ENCODE results near the gene MAGT1. TPM values are rescaled to one million over a fixed set of nuclear protein-coding genes. Genes with fewer than 3 reads are reported as not detected.

Gene MAGT1
- polyA plus RNA-seq, 1 experiment = 92.7 TPM

DNA sequence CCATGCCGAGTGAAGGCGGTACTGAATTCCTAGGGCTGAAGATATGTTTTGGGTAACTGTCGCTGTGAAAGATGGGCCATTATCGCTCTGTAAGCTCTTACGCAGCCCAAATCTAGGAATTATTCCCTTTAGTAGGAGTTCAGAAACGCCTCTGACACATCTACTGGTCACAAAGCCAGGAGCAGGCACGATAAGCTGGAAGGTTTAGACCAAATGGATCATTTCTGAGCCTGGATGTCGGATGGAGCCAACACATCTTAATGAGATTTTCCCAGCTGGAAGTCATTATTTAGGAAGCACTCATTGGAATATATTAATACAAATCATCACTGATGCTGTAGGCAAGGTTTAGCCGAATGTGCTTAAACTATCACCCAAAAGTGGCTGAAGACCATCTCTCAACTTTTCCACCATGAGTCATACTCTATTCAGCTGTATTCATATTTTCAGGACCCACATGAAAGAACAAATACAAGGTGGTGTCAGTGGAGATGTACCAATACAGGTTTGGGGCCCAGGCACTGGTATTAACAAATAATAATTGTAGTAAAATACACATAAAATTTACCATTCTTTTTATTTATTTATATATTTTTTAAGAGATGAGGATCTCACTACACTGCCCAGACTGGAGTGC lies 75.0 kb downstream of the MAGT1 start:
- no peak overlapping the region for H3K4me3 ChIP-seq (ENCODE audit: low read depth, low read length)
- ChIA-PET CTCF (no interaction called here), POLR2A (interaction anchor here (0.6 kb wide), 1 partner anchor 119 kb away, joined by 5 read pairs; no protein-coding TSS in a partner anchor)
- no peaks in the 10 kb centered on the region for H3K27me3 ChIP-seq (ENCODE audit: control insufficient read depth, insufficient read depth, low read length)
- no peaks in the 10 kb centered on the region for H3K9me3 ChIP-seq (ENCODE audit: control insufficient read depth, insufficient read depth, low read length)
- H3K27ac ChIP-seq (ENCODE audit: low read depth, low read length) = no peak overlapping the region
- TF ChIP-seq, protein P1, sequence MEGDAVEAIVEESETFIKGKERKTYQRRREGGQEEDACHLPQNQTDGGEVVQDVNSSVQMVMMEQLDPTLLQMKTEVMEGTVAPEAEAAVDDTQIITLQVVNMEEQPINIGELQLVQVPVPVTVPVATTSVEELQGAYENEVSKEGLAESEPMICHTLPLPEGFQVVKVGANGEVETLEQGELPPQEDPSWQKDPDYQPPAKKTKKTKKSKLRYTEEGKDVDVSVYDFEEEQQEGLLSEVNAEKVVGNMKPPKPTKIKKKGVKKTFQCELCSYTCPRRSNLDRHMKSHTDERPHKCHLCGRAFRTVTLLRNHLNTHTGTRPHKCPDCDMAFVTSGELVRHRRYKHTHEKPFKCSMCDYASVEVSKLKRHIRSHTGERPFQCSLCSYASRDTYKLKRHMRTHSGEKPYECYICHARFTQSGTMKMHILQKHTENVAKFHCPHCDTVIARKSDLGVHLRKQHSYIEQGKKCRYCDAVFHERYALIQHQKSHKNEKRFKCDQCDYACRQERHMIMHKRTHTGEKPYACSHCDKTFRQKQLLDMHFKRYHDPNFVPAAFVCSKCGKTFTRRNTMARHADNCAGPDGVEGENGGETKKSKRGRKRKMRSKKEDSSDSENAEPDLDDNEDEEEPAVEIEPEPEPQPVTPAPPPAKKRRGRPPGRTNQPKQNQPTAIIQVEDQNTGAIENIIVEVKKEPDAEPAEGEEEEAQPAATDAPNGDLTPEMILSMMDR (IDR thresholded peaks at IDR 0.05; ENCODE audit: low read depth, low read length) = no peak
- no peak for DNase-seq (ENCODE audit: low read depth, low spot score)

DNA sequence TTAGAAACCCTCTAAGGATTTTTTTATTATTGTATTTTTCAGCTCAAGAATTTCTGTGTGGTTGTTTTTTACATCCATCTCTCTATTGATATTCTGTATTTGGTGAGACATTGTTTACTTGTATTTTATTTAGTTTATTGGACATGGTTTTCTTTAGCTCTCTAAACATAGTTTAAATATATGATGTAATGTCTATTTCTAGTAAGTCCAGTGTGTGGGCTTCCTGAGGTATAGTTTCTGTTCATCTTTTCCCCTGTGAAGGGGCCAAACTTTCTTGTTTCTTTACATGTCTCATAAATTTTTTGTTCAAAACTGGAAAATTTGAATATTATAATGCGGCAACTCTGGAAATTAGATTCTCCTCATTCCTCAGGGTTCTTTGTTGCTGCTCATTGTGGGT lies 81.0 kb downstream of the MAGT1 start:
- H3K9me3 ChIP-seq (ENCODE audit: control insufficient read depth, insufficient read depth, low read length) = no peaks in the 10 kb centered on the region
- ChIA-PET CTCF (no interaction called here), POLR2A (no interaction called here)
- H3K27ac ChIP-seq (ENCODE audit: low read depth, low read length) = no peak overlapping the region
- H3K27me3 ChIP-seq (ENCODE audit: control insufficient read depth, insufficient read depth, low read length) = no peaks in the 10 kb centered on the region
- TF ChIP-seq, protein P1 (IDR thresholded peaks at IDR 0.05; ENCODE audit: low read depth, low read length) = no peak
- DNase-seq (ENCODE audit: low read depth, low spot score) = no peak
- no peak overlapping the region for H3K4me3 ChIP-seq (ENCODE audit: low read depth, low read length)

DNA sequence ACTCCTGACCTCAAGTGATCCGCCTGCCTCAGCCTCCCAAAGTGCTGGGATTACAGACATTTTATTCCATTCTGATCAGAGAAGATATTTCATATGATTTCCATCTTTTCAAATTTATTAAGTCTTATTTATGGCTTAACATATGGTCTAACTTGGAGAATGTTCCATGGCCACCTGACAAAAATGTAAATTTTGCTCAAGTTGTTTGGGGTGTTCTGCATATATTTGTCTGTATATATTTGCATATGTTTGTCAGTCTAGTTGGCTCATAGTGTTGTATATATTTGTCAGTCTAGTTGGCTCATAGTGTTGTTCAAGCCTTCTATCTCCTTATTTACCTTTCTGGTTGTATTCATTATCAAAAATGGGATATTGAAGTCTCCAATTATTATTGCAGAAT lies 93.0 kb downstream of the MAGT1 start:
- POLR2A ChIA-PET = no interaction called here
- CTCF ChIA-PET = no interaction called here
- TF ChIP-seq, protein P1 (IDR thresholded peaks at IDR 0.05; ENCODE audit: low read depth, low read length) = no peak
- no peaks in the 10 kb centered on the region for H3K27me3 ChIP-seq (ENCODE audit: control insufficient read depth, insufficient read depth, low read length)
- no peak overlapping the region for H3K27ac ChIP-seq (ENCODE audit: low read depth, low read length)
- DNase-seq (ENCODE audit: low read depth, low spot score) = no peak
- no peaks in the 10 kb centered on the region for H3K9me3 ChIP-seq (ENCODE audit: control insufficient read depth, insufficient read depth, low read length)
- no peak overlapping the region for H3K4me3 ChIP-seq (ENCODE audit: low read depth, low read length)

DNA sequence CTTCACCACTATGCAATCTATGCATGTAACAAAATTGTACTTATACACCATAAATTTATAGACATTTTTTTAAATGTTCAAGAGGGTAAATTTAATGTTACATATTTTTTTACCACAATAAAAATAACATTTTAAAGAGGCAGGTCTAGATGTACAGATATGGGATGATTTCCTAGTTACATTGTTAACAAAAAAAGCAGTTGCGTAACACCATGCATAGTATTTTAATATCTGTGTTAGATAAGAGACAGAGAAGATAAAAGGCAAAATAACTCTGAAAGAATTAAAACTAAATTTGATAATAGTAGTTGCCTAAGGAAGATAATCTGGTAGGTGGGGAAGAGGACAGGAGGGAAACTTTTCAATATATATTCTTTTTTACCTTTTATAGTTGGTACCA lies 100.1 kb downstream of the MAGT1 start:
- DNase-seq (ENCODE audit: low read depth, low spot score) = no peak
- ChIA-PET CTCF (no interaction called here), POLR2A (no interaction called here)
- Histone ChIP-seq H3K27me3 (ENCODE audit: control insufficient read depth, insufficient read depth, low read length) (no peaks in the 10 kb centered on the region), H3K4me3 (ENCODE audit: low read depth, low read length) (no peak overlapping the region), H3K27ac (ENCODE audit: low read depth, low read length) (no peak overlapping the region), H3K9me3 (ENCODE audit: control insufficient read depth, insufficient read depth, low read length) (no peaks in the 10 kb centered on the region)
- TF ChIP-seq, protein P1 (IDR thresholded peaks at IDR 0.05; ENCODE audit: low read depth, low read length) = no peak

DNA sequence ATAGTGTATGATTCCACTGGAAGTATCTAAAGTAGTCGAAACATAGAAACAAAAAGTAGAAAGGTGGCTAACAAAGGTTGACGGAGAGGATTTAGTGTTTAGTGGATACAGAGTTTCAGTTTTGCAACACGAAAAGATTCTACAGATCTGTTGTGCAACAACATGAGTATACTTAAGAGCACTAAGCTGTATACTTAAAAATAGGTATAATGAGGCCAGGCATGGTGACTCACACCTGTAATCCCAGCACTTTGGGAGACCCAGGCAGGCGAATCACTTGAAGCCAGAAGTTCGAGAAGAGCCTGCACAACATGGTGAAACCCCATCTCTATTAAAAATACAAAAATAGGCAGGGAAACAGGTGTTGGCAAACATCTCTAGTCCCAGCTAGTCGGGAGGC lies 101.3 kb downstream of the MAGT1 start:
- TF ChIP-seq, protein P1 (IDR thresholded peaks at IDR 0.05; ENCODE audit: low read depth, low read length) = no peak
- H3K9me3 ChIP-seq (ENCODE audit: control insufficient read depth, insufficient read depth, low read length) = no peaks in the 10 kb centered on the region
- H3K27ac ChIP-seq (ENCODE audit: low read depth, low read length) = no peak overlapping the region
- H3K4me3 ChIP-seq (ENCODE audit: low read depth, low read length) = no peak overlapping the region
- CTCF ChIA-PET = no interaction called here
- no peak for DNase-seq (ENCODE audit: low read depth, low spot score)
- POLR2A ChIA-PET = no interaction called here
- no peaks in the 10 kb centered on the region for H3K27me3 ChIP-seq (ENCODE audit: control insufficient read depth, insufficient read depth, low read length)

Measured in AG04450 (cell line).